HG03342 (cell line): ENCODE measurements around the gene PPEF1.
"Not testable (repeated sequence)": the region's sequence is repeated elsewhere in the genome, so short reads cannot be mapped to it uniquely, and the experiment has no call there.

Experiments used
- ATAC-seq: cut with Tn5 transposase; IDR thresholded peaks from one replicate; pipeline ENCODE4 v1.9.1; 2021; ENCODE audit warnings: mild to moderate bottlenecking, moderate library complexity; ENCODE audit not compliant: unreplicated experiment

The PPEF1 gene

DNA sequence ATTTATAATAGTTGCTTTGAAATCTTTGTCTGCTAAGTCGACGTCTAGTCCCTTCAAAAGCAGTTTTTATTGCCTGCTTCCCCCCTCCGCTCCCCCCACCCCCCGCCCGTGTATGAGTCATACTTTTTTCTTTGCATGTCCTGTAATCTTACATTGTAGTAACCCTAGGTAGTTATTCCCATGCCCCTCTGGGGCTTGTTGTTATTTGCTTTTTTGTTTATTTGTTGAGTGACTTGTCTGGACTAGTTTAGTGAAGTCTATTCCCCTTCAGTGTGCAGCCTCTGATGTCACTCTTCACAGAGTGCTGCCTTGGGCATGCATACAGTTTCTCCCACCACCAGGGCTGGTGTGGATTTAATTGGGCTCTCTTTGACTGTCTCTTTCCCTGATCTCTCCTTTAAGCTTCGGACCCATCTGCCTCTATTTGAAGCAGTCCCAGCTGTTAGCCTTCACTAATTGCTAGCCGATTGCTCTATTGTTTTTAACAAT lies 86.2 kb downstream of the PPEF1 start:
- no peak for ATAC-seq

DNA sequence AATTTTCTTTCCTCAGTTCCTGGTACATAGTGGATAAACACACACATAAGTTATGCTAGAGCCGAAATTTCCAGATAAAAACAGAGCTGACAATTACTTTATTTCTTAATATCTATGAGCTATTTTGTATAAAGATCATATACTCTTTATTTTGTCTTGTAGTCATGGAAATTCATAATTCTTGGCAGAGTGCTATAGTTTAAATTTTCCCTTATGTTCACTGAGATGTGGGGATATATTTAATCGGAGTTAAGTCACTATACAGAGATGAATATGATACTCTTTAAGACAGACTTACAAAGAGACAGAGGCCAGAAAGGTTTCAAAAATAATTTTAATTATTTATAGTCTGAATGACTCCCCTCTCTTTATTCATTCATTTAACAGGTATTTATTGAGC lies 89.7 kb downstream of the PPEF1 start:
- ATAC-seq, result no peak

DNA sequence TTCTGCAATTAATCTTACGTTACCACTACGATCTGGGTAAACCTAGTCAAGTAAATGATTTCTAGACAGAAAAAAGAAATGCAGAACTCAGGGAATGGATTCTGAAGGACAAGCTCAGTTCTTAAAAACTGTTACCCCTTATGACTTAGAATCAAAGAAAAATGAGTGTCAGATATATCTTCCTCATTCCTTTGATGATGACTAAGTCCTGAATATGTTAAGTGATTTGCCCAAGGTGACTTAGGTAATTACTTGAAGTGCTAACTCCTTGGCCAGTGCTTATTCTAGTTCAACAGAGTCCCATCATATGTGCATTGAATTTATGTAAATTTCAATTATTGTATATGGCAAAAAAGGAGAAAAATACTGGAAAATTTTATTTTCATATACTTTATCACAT lies 92.5 kb downstream of the PPEF1 start:
- no peak for ATAC-seq

DNA sequence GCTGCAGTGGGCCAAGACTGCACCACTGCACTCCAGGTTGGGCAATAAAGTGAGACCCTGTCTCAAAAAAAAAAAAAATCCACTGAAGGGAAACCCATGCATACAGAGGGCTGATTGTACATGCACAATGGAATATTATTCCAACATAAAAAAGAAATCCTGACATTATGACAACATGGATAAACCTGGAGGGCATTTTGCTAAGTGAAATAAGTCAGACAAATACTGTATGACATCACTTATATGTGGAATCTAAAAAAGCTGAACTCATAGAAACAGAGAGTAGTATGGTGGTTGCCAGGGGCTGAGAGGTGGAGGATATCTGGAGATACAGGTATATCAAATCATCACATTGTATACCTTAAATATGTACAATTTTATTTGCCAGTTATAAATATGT lies 102.2 kb downstream of the PPEF1 start:
- no peak for ATAC-seq

DNA sequence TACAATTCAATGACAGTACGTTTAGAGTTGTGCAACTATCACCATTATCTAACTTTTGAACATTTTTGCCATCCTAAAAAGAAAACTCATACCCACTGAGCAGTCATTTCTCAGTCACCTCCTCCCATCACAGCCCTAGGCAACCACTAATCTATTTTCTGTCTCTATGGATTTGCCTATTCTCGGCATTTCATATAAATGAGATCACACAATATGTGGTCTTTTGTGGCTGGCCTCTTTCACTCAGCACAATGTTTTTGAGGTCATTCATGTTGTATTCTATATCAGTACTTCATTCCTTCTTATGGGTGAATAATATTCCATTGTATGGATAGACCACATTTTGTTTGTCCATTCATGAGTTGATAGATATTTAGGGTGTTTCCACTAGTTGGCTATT lies 103.0 kb downstream of the PPEF1 start:
- ATAC-seq, result no peak

DNA sequence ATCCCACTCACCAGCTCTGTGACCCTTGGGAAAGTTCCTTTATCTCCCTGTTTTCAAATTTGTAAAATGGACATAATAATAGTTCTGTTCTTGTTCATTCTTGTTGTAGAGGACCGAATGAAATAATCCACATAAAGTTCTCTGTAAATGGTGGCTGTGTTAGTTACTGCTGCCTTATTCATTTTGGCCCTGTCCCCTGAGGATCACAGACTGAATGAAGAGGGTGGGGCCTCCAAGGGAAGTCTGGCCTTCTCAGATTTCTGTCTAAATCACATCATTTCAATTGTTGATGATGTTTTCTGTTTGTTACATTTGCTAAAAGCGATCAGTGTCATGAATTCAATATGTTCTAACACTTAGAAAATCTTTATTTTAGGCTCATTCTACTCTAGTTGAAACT lies 117.9 kb downstream of the PPEF1 start:
- ATAC-seq, result no peak

DNA sequence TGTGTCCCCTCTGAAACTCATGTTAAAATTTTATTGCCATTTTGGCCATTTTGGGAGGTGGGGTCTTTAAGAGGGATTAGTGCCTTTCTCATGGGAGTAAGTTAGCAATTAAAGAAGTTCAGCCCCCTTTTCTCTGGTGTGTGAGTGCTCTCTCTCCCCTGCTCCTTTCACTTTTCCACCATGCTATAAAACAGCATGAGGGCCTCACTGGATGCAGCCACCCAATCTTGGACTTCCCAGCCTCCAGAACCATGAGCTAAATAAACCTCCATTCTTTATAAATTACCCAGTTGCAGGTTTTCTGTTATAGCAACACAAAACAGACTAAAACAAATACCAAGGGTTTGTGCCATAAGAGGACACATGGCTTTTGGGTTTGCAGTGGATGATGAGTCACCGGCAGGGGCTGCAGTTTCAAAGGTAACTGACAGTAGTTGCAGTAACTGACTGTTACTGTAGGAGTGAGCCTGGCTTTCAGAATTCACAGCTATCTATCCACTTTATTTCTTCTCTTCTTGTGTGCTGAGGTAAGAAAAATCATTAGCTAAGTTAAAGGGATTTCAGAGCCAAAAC lies 121.5 kb downstream of the PPEF1 start:
- no peak for ATAC-seq

DNA sequence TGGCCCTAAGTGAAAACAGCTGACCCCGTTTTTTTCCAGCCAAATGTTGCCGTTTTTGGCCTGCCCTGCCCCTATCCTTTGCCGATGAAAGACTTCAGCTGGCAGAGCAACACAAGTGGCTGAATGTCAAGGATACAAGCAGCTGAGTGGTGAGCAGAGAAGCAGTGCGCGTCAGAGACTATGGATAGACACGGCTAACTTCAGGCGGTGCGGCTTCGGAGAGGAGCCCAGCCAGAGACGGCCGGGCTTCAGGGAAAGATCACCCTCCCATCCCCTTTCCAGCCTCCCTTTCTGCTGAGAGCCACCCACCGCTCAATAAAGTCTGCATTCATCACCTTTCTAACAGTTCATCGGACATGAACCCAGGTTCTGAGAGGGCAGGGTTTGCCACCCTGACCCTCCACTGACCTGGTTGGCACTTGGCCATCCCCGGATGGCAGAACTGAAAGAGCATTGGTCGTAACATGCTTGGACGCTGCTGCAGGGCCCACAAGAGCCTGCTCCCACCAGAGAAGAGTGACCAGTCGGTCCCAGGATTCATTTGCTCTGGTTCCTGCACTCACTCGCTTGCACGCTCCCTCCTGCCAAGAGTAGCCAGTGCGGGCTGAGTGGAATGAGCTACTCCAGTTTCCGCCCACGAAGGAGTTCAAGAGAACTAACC lies 125.8 kb downstream of the PPEF1 start:
- no peak for ATAC-seq

DNA sequence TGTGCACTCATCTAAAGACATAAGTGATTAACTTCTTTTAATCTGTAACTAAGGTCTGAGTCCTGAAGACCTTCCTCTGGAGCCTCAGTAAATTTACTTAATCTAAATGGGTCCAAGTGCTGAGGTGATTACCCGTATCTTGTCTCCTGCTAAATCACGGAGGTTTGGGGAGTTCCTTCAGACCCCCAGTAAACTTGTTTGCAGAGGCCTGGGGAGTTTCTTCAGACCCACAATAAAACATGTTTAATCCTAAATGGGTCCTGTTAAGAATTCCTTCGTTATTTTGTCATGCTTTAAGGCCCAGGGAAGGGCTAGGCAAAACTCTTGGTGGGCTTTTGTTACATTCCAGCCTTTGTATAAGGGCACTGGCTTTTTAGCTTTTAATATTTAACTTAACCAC lies 140.5 kb downstream of the PPEF1 start:
- not testable (repeated sequence) for ATAC-seq

DNA sequence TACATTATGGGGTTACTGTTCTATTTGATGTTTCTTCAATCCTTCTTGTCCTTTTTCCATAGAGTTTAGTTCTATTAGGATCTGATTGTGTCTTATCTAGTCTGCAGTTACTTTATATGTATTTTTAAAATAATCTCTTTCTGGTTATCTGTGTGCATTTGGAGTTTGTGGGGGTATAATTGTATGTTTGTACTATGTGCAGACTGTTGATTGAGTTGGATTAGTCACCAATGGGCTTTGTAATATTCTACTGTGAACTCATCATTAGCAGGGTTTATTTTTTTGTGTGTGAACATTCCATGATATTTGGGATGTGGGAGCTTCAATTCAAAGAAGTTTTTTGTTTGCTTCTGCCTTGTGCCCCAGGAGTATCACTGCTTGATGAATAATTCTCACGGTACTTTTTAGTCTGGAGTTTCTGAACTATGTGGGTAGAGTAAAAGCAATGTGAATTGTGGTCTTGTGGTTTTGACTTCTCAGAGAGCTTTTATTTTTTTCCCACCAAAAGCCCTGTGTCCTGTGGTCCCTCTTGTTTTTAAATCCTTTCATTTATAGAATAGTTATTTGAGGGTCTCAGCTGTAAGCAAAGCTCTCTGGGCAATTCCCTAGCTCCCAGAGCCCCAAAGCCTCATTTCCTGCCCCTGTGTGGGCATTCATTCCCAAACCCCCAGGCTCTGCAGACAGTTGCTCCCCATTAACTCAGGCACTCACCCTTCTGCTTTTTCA lies 148.6 kb downstream of the PPEF1 start:
- peak; percentile 87 for ATAC-seq

DNA sequence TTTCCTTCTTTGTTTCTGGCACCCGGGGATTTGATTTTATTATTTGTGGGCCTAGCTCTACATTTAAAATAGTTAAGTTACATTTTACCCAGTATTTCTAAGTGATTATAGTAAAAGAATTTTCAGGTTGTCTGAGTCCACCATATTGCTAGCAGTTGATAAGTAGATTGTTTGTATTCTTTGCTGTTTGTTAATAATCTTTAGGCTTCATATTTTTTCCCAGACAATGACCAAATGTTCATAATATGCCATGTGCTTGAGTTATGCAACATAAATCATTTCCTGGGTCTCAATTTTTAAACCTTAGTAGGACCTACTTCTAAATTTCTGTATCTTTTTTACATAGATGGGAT lies 149.2 kb downstream of the PPEF1 start:
- ATAC-seq, result no peak

DNA sequence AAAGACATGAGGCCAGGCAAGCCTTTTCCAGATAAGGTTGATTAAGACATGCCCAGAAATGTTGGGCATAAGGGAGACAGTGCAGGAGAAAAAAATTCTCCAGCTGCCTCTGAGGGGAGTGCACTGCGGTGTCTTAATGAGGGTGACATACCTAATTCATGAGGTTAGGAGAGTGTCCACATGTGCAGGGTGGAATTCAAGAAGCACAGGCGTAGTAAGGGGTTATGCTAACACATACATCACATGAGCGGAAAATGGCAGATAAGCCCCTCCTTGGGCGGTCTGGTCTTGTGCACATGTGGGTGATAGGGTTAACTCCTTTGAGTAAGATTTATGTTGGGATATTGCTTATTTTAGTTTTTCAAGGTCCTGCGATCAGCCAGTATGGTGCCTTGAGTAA lies 154.1 kb downstream of the PPEF1 start:
- ATAC-seq, result no peak

DNA sequence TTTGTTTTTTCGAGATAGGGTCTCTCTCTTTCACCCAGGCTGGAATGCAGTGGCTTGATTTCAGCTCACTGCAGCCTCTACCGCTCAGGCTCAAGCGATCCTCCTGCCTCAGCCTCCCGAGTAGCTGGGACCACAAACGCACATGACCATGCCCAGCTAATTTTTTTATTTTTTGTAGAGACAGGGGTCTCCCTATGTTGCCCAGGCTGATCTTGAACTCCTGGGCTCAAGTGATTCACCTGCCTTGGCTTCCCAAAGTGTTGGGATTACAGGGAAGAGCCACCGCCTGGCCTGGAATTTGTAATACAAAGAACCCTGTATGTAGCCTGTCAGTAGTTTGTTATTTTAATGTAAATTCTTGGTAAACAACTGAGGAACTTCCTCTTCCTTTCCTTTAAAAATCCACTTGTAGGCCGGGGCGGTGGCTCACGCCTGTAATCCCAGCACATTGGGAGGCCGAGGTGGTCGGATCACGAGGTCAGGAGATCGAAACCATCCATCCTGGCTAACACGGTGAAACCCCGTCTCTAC lies 157.0 kb downstream of the PPEF1 start:
- no peak for ATAC-seq

DNA sequence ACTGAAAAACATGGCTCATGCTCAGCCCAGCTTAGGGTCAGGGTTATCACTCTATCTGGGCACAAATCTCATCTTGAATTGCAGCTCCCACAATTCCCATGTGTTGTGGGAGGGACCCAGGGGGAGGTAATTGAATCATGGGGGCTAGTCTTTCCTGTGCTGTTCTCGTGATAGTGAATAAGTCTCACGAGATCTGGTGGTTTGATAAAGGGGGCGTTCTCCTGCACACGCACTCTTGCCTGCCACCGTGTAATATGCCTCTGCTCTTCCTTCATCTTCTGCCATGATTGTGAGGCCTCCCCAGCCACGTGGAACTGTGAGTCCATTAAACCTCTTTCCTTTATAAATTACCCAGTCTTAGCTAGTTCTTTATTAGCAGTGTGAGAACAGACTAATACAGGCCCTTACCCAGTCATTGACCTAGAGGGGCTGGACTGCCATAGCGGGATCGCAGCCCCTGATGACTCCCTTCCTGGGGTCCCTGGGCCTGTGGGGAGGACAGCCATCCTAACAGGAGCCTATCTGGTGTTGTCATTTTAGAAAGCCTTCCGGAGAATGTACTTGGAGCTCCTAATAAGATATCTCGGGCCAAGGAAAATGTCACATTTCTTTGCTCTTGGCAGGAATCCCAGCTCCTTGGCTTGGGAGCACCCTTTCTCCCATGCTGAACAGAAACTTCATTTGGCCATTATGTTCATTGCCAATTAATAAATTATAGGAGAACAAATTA lies 163.9 kb downstream of the PPEF1 start:
- ATAC-seq, result no peak

DNA sequence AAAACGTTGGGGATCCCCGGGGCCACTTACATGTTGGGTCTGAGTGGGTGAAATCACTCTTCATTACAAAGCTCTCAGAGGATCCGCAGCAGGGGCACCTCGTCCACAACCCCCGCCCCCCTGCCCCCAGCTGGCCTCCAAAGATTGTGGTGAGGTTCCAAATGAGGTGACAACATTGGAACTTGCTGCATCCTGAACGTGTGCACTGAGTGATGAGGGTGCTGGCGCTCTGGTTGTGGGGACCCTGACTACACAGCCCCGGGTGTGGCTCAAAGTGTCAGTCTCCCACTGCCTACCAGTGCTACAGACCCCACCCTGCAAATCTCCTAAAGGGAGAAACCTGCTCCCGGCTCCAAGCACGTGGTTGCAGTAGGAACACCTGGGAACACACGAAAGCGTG lies 164.5 kb downstream of the PPEF1 start:
- no peak for ATAC-seq

DNA sequence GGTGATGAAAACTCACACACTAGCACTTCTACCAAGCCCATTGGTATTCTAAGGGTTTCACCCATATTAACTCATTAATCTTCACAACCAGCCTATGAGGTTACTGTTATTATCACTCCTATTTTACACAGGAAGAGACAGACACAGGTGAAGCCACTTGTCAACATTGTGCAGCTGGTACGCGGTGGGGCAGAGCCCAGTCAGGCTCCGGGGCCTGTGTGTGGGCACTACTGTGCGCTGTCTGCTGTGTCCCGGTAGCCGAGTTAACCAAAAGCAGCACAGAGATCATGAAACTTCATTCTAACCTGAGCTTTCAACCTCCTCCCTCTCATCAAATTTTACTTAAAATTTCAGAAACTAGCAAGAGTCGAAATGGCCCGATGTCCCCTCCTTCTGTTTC lies 165.2 kb downstream of the PPEF1 start:
- no peak for ATAC-seq

DNA sequence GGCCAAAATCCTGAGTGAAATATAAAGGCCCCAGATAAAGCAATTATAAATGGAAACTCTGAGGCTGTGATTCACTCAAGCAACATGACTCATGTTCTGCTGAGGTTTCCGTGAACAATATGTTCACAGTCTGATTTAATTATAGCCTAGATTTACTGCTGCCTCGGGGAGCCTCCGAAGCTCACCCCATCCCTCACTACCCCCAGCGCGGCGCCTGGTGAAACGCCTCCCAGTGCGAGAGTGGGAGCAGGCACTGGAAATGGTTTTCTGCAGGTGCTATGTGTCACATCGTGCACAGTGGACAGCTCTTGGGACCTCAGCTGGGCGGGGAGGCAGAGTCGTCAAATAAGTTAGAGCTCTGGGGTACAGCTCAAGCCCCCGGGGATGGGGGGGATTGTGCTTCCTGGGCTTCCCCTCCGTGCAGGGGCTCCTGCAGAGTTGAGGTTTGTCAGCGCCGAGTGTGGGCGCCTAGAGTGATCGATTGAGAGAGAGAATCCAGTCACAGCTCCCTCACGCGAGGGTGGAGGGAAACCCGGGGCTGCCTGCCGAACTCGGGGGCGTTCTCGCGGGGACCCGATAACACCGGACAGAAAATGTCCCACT lies 165.8 kb downstream of the PPEF1 start:
- ATAC-seq, result no peak

DNA sequence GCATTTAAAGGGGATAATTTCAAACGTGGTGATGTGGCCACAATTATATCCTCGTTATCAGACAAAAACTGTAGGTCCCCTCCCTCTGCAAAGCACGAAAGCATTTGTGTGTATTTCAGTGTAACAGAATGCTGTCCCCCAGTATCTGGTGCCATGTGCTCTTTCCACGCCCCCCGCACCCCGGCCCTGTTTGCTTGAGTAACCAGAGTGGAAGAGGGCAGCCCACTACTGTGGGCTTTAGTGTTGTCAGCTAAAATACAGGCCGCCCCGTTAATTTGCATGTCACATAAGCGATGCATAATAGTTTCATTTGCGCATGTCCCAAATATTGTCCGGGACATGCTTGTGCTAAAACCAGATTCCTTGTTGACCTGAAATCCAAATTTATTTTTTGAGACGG lies 166.4 kb downstream of the PPEF1 start:
- ATAC-seq, result no peak

DNA sequence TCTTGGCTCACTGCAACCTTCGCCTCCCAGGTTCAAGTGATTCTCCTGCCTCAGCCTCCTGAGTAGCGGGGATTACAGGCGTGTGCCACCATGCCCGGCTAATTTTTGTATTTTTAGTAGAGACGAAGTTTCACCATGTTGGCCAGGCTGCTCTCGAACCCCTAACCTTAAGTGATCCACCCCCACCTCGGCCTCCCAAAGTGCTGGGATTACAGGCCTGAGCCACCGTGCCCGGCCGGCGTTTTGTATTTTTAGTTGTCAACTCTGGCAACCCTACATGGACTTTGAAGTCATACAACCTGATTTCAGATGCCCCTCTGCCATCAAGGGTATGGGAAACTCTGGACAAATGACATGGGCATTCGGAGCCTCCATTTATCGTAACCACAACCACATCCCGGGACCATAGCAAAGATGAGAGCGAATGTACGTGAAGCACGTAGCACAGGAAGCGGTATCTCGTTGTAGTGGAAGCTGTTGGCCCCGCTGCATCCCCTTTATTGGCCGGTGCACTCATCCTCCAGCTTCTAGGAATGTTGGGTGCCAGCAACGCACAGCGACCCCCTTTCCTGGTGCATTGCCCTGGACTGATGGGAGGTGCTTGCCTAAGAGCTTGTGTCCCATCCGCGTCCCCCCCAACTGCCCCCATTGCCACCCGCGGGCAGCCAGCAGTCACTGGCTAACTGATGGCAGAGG lies 167.3 kb downstream of the PPEF1 start:
- ATAC-seq, result no peak

DNA sequence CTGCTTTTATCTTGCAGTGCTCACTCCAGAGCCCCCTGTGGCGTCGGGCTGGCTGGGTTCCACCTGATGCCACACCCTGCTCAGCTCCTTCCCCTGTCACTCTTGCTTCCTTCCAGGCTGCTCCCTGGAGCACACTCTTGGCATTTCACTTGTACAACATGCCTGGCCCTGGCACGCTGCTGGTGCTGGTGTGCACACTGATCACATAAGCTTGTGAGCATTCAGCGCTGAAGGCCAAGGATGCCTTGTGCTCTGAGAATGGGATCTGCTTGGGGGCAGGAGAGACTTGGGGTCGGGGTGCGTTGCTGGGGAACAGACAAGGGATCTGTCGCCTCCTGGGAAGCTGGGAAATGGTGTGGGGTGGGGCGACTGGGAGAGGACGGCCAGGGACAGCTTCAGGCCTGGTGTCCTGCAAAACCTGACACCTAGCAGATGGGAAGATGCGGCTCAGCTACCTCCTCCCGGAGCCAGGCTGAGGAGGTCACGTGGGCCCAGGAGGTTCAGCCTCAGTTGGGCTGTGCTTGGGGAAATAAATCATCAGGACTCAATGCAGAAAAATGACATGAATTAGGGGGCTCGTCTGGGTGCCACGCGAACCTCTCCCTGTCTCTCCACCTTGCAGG lies 167.9 kb downstream of the PPEF1 start:
- no peak for ATAC-seq
